Diencephalon (tissue), 1 donor: ENCODE results near the gene SFTPA1. TPM values are rescaled to one million over a fixed set of nuclear protein-coding genes. Genes with fewer than 3 reads are reported as not detected.

ENCODE experiments used
- total RNA-seq: library from RNA; depleted of rRNA; stranded (reverse); fragments of >200 nt; gene quantifications from one replicate; pipeline ENCODE4 v1.2.3, GENCODE V29; 2014

The SFTPA1 gene
- total RNA-seq, result not detected

GRCh38 chr10:79610601-79611191 is at the start of gene SFTPA1:
TSS of gene SFTPA1 (plus strand) at chr10:79610939. CDS start at chr10:79611826, 887 bp downstream.

Other genes starting within 250 kb of the SFTPA1 start
- gene ZCCHC24, start 165.3 kb upstream of the SFTPA1 start, total RNA-seq, result 15.2 TPM
- 0.23 TPM for gene EIF5AL1, start 98.4 kb upstream of the SFTPA1 start, total RNA-seq
- not detected for gene SFTPA2, start 50.5 kb upstream of the SFTPA1 start, total RNA-seq
- 0.46 TPM for gene NUTM2B, start 92.3 kb downstream of the SFTPA1 start, total RNA-seq
- 0.46 TPM for gene NUTM2E, start 215.8 kb downstream of the SFTPA1 start, total RNA-seq